Measurements from ENCODE around the gene TMEM59L. TPM values are rescaled to one million over a fixed set of nuclear protein-coding genes. Genes with fewer than 3 reads are reported as not detected.

TMEM59L gene
- total and polyA plus RNA-seq, 9 of the 15 experiments (the other 6 are each of a cell fraction or from before 2014, with no cell fraction given), result 0.37 TPM; not detected in 8

- peak; percentile 41; the same call in 1 of the 2 replicates for TF ChIP-seq NFIC (IDR thresholded peaks at IDR 0.05)
- no peak for TF ChIP-seq MYC (IDR thresholded peaks at IDR 0.05; ENCODE audit: low read depth, low read length)
- TF ChIP-seq MYC (CRISPR knock-in tag; IDR thresholded peaks at IDR 0.05; ENCODE audit: borderline replicate concordance, low read depth), result no peak
- no peak for TF ChIP-seq ZNF699 (CRISPR knock-in tag; IDR thresholded peaks at IDR 0.05; ENCODE audit: insufficient replicate concordance)
- TF ChIP-seq KAT7 (CRISPR knock-in tag; IDR thresholded peaks at IDR 0.05; ENCODE audit: borderline replicate concordance), result peak; percentile 55; the same call in 1 of the 2 replicates
- no peak; the same call in 1 of the 2 replicates for TF ChIP-seq REST (IDR thresholded peaks at IDR 0.05; ENCODE audit: borderline replicate concordance)
- no peak; the same call in 1 of the 2 replicates for TF ChIP-seq REST (CRISPR knock-in tag; IDR thresholded peaks at IDR 0.05; ENCODE audit: low read depth)
- TF ChIP-seq SMAD3 (CRISPR knock-in tag; conservative IDR thresholded peaks at IDR 0.05), result no peak
- TF ChIP-seq ZNF12 (CRISPR knock-in tag; IDR thresholded peaks at IDR 0.05), result no peak
- TF ChIP-seq ZNF165 (CRISPR knock-in tag; IDR thresholded peaks at IDR 0.05; ENCODE audit: borderline replicate concordance), result peak; percentile 38; the same call in 1 of the 2 replicates
- no peak for TF ChIP-seq CLOCK (CRISPR knock-in tag; IDR thresholded peaks at IDR 0.05; ENCODE audit: borderline replicate concordance)
- TF ChIP-seq, protein P1, sequence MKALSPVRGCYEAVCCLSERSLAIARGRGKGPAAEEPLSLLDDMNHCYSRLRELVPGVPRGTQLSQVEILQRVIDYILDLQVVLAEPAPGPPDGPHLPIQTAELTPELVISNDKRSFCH (CRISPR knock-in tag; IDR thresholded peaks at IDR 0.05), result no peak
- TF ChIP-seq, protein P1 (tag; IDR thresholded peaks at IDR 0.05), result no peak; the same call in 1 of the 2 replicates
- TF ChIP-seq CHD4 (IDR thresholded peaks at IDR 0.05; ENCODE audit: insufficient read depth, insufficient replicate concordance, low read depth, low read length, poor library complexity, severe bottlenecking), result no peak
- TF ChIP-seq ZNF785 (CRISPR knock-in tag; IDR thresholded peaks at IDR 0.05), result no peak
Observed at GRCh38 chr19:18588611-18589379, 23.9 kb upstream of the TMEM59L start, which contains the start of gene REX1BD (continued).
